Mucosa of rectum (tissue), 2 donors: ENCODE data around the gene USP46.

Experiments used
- H3K27ac ChIP-seq, 2 donors: one replicate each; pipeline ENCODE4 v1.7.0; 2013; ENCODE audit warnings: inconsistent platforms in 2 of 2, low read depth in 2 of 2, low read length in 2 of 2
- H3K27me3 ChIP-seq, 2 donors: one replicate each; pipeline ENCODE4 v1.7.0; 2013; ENCODE audit warnings: low read length in 2 of 2; ENCODE audit not compliant: control insufficient read depth in 2 of 2, insufficient read depth in 2 of 2
- H3K36me3 ChIP-seq, 2 donors: one replicate each; pipeline ENCODE4 v1.7.0; 2013; ENCODE audit warnings: low read length in 2 of 2; ENCODE audit not compliant: control insufficient read depth in 2 of 2, insufficient read depth in 2 of 2
- H3K4me1 ChIP-seq, 2 donors: one replicate each; pipeline ENCODE4 v1.7.0; 2013; ENCODE audit warnings: low read length in 2 of 2, mild to moderate bottlenecking in 1 of 2; ENCODE audit not compliant: control insufficient read depth in 2 of 2, insufficient read depth in 2 of 2
- H3K4me3 ChIP-seq, 2 donors: one replicate each; pipeline ENCODE4 v1.7.0; 2013; ENCODE audit warnings: low read length in 2 of 2
- H3K9ac ChIP-seq, 2 donors: one replicate each; pipeline ENCODE4 v1.7.0; 2013; ENCODE audit warnings: low read length in 2 of 2, low read depth in 1 of 2, mild to moderate bottlenecking in 1 of 2
- H3K9me3 ChIP-seq, 2 donors: one replicate each; pipeline ENCODE4 v1.7.0; 2013; ENCODE audit warnings: low read length in 2 of 2; ENCODE audit not compliant: control insufficient read depth in 2 of 2
- donor health status: healthy.
- donor health status: Normal muscosa, but diverticular disease.

The USP46 gene

DNA sequence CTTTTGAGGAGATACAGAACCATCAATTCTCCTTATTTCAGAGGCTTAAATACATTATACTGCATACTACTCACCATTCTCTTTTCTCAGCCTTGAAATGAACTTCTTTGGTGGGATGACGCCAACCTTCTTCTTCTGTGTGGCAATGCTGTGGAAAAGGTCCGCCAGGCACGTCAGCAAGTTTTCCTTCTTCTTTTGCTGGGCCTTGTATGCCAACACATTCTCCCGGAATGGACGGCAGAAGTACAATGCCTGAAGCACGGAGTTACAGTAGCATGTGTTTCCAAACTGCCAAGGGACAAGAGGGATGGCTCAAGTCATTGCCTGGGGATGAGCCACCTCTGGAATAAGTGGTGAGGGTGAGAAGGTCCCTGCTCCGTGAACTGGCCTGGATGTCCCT is 31.2 kb downstream of the USP46 start:
- H3K27ac ChIP-seq = no peak overlapping the region
- no peaks in the 10 kb centered on the region for H3K27me3 ChIP-seq
- no peak overlapping the region for H3K9ac ChIP-seq
- no peaks in the 10 kb centered on the region for H3K4me1 ChIP-seq
- no peak overlapping the region for H3K4me3 ChIP-seq
- H3K9me3 ChIP-seq = no peaks in the 10 kb centered on the region
- H3K36me3 ChIP-seq = peaks cover 3 to 9% of the 10 kb centered on the region in 2 donors

DNA sequence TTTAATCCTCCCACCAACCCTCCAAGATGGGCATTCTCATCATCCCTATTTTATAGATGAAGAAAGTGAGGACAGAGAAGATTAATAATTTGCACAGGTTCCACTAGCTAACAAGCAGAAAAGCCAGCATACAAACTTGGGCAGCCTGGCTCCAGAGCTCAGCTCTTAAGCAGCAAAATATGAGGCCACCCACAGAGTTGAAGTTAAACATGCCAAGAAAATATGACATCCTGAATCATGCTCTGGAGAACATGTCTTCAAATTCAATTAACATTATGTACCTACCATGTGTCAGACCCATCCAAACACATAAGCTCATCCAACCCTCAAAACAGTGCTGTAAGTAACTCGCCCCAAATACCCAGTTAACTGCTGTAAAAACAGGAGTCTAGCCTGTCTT is 33.9 kb downstream of the USP46 start:
- no peaks in the 10 kb centered on the region for H3K9me3 ChIP-seq
- peaks cover 3 to 9% of the 10 kb centered on the region in 2 donors for H3K36me3 ChIP-seq
- H3K4me3 ChIP-seq = no peak overlapping the region
- no peak overlapping the region for H3K27ac ChIP-seq
- H3K4me1 ChIP-seq = no peaks in the 10 kb centered on the region
- no peak overlapping the region for H3K9ac ChIP-seq
- H3K27me3 ChIP-seq = no peaks in the 10 kb centered on the region

GRCh38 chr4:52622564-52622963 is 36.5 kb downstream of the USP46 start:
- Histone ChIP-seq H3K9ac (no peak overlapping the region), H3K4me1 (peaks cover 0 to 7% of the 10 kb centered on the region in 2 donors), H3K27ac (no peak overlapping the region), H3K27me3 (no peaks in the 10 kb centered on the region), H3K4me3 (no peak overlapping the region), H3K36me3 (peaks cover 3 to 6% of the 10 kb centered on the region in 2 donors), H3K9me3 (no peaks in the 10 kb centered on the region)

DNA sequence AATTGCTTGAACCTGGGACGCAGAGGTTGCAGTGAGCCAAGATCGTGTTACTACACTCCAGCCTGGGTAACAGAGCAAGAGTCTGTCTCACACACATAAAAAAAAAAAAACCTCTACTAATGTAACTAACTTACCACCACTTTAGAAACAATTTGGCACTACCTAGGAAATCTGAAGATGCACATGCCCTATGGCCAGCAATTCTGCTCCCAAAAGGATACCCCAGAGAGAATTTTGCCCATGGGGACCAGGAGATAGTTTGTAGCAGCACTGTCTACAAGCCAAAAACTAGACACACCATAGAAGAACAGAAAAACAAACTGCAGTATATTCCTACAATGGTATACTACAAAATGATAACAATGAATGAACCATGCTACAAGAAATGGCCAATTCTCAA is 37.5 kb downstream of the USP46 start:
- Histone ChIP-seq H3K9me3 (no peaks in the 10 kb centered on the region), H3K4me1 (peaks cover 0 to 7% of the 10 kb centered on the region in 2 donors), H3K4me3 (no peak overlapping the region), H3K27ac (no peak overlapping the region), H3K9ac (no peak overlapping the region), H3K36me3 (peaks cover 3 to 6% of the 10 kb centered on the region in 2 donors), H3K27me3 (no peaks in the 10 kb centered on the region)

GRCh38 chr4:52619591-52619931 is 39.5 kb downstream of the USP46 start:
- no peaks in the 10 kb centered on the region for H3K9me3 ChIP-seq
- no peak overlapping the region for H3K9ac ChIP-seq
- H3K27ac ChIP-seq = no peak overlapping the region
- H3K27me3 ChIP-seq = no peaks in the 10 kb centered on the region
- no peaks in the 10 kb centered on the region for H3K36me3 ChIP-seq
- no peak overlapping the region for H3K4me3 ChIP-seq
- peaks cover 0 to 7% of the 10 kb centered on the region in 2 donors for H3K4me1 ChIP-seq

- no peaks in the 10 kb centered on the region for H3K27me3 ChIP-seq
- H3K36me3 ChIP-seq = no peaks in the 10 kb centered on the region
- H3K9me3 ChIP-seq = no peaks in the 10 kb centered on the region
- H3K9ac ChIP-seq = no peak overlapping the region
- H3K27ac ChIP-seq = no peak overlapping the region
- peaks cover 0 to 7% of the 10 kb centered on the region in 2 donors for H3K4me1 ChIP-seq
- H3K4me3 ChIP-seq = no peak overlapping the region
These were observed 40.1 kb downstream of the USP46 start for GRCh38 chr4:52618795-52619590.

- no peaks in the 10 kb centered on the region for H3K9me3 ChIP-seq
- no peak overlapping the region for H3K9ac ChIP-seq
- H3K27me3 ChIP-seq = no peaks in the 10 kb centered on the region
- peaks cover 0 to 7% of the 10 kb centered on the region in 2 donors for H3K4me1 ChIP-seq
- H3K27ac ChIP-seq = no peak overlapping the region
- no peak overlapping the region for H3K4me3 ChIP-seq
- no peaks in the 10 kb centered on the region for H3K36me3 ChIP-seq
These were observed 41.6 kb downstream of the USP46 start for GRCh38 chr4:52617336-52618020.

DNA sequence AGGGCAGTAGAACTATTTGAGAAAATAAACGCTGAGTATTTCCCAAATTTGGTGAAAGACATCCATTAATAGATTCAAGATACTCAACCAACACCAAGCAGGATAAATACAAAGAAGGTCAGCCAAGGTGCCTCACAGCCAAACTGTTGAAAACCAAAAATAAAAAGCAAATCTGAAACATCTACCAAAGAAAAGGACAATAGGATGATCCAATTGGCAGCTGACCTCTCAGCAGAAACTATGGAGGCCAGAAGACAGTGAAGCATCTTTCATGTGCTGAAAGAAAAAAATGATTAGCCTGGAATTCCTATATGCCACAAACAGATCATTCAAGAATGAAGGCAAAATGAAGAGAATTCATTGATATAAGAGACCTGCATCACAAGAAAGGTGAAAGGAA is 44.9 kb downstream of the USP46 start:
- Histone ChIP-seq H3K9me3 (no peaks in the 10 kb centered on the region), H3K4me3 (no peak overlapping the region), H3K27me3 (no peaks in the 10 kb centered on the region), H3K27ac (no peak overlapping the region), H3K4me1 (peaks cover 0 to 3% of the 10 kb centered on the region in 2 donors), H3K9ac (no peak overlapping the region), H3K36me3 (peaks cover 2 to 3% of the 10 kb centered on the region in 2 donors)

- Histone ChIP-seq H3K4me1 (no peaks in the 10 kb centered on the region), H3K27ac (no peak overlapping the region), H3K9ac (no peak overlapping the region), H3K36me3 (peaks cover 3 to 4% of the 10 kb centered on the region in 2 donors), H3K27me3 (no peaks in the 10 kb centered on the region), H3K9me3 (no peaks in the 10 kb centered on the region), H3K4me3 (no peak overlapping the region)
These were observed 46.8 kb downstream of the USP46 start for GRCh38 chr4:52612341-52612740.

DNA sequence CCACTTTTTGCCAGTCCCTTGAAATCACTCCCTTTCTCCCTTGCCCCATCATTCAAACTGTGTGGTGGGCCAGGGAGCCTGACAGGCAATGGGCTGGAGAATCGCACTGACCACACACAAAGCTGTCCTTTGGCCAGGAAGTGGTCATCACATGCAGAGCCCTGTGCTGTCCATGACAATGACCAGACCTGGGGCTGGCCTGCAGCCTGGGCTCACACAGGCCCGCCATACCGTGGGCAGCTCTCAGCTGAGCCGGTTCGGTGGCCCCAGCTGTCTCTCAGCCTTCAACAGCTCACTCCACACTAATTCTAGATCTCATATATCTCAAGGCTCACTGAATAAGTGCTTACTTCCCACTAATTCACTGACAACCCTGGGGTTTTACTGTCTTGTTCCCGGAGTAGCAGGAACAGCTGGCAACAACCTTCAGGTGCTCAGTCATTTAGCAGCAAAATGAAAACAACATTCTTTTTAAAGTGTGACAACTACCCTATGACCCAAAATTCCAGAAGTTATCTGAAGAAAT is 48.0 kb downstream of the USP46 start:
- no peaks in the 10 kb centered on the region for H3K27me3 ChIP-seq
- no peak overlapping the region for H3K27ac ChIP-seq
- peaks cover 4 to 7% of the 10 kb centered on the region in 2 donors for H3K36me3 ChIP-seq
- H3K9me3 ChIP-seq = no peaks in the 10 kb centered on the region
- H3K9ac ChIP-seq = no peak overlapping the region
- no peak overlapping the region for H3K4me3 ChIP-seq
- H3K4me1 ChIP-seq = no peaks in the 10 kb centered on the region
